GM12801 (cell line): ENCODE data around the gene RNF17.

Experiments used
- CTCF ChIP-seq: IDR thresholded peaks from one replicate; pipeline ENCODE4 v1.5.1; 2011; ENCODE audit warnings: control low read depth; ENCODE audit not compliant: insufficient read length; ENCODE audit errors: extremely low read depth

The RNF17 gene

GRCh38 chr13:24894277-24894971 is 130.5 kb downstream of the RNF17 start:
- no peak for TF ChIP-seq CTCF

- TF ChIP-seq CTCF, result no peak
Measured at GRCh38 chr13:24894972-24895300, 131.0 kb downstream of the RNF17 start.

GRCh38 chr13:24896061-24896460 is 132.1 kb downstream of the RNF17 start:
- no peak for TF ChIP-seq CTCF

GRCh38 chr13:24897293-24897692 is 133.3 kb downstream of the RNF17 start:
- TF ChIP-seq CTCF, result no peak

- TF ChIP-seq CTCF, result no peak
Measured at GRCh38 chr13:24899601-24900000, 135.6 kb downstream of the RNF17 start.

GRCh38 chr13:24900507-24900906 is 136.5 kb downstream of the RNF17 start:
- TF ChIP-seq CTCF, result no peak

GRCh38 chr13:24905242-24905641 is 141.3 kb downstream of the RNF17 start:
- TF ChIP-seq CTCF, result no peak
